Measurements from ENCODE around the gene RSRC1. TPM values are rescaled to one million over a fixed set of nuclear protein-coding genes. Genes with fewer than 3 reads are reported as not detected.

RSRC1 gene
- total RNA-seq, 1 donor from 2014 or later, result 46.9 TPM

DNA sequence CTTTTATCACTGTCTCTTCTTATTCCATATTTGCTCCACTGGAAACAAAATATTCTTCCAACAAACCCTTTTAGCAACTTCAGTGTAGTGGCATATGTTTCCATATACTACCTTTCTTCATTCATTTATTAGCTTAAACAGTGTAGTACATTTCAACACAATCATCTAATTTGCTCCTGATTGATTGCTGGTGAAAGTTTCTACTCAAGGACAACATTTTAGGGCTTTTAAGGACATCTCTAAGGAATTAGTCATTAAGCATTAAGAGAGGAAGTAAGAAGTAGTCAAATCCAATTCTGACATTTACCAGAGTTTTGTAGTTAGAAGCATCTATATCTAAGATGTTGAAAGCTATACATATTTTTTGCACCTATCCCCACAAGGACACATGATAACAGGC lies 55.8 kb downstream of the RSRC1 start:
- intact Hi-C loops (cut with micrococcal nuclease), result no loop called here

DNA sequence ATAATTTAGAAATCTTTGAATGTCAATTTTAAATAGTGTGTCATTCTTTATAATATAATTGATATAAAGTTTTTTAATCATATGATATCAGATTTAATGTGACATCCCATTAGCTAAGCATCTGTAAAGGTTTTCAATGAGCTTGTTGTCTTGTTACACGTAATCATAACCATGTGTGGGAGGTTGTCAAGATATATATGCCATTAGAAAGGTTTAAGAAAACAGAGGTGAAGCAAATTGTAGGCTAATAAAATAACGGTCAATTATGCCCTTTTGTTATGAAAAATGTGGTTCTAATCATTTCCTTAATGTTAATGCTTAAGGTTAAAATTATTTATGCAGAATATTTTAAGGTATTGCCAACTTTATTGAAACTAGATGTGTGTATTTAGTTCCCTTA lies 56.3 kb downstream of the RSRC1 start:
- H3K4me1 Mint-ChIP-seq (ENCODE audit: low read depth), result peaks cover 7% of the 10 kb centered on the region
- no peak overlapping the region for H3K4me3 Mint-ChIP-seq (ENCODE audit: low read depth)
- no peaks in the 10 kb centered on the region for H3K27me3 Mint-ChIP-seq (ENCODE audit: low read depth)
- H3K9me3 Mint-ChIP-seq, result no peaks in the 10 kb centered on the region
- H3K27ac Mint-ChIP-seq, result no peak overlapping the region
- intact Hi-C loops (cut with micrococcal nuclease), result no loop called here
- DNase-seq (ENCODE audit: low spot score), result no peak
- H3K36me3 Mint-ChIP-seq (ENCODE audit: low read depth), result peaks cover 12% of the 10 kb centered on the region

More for the DNA sequence above, 55.8 kb downstream of the RSRC1 start:
- H3K4me3 Mint-ChIP-seq (ENCODE audit: low read depth), result no peak overlapping the region
- H3K36me3 Mint-ChIP-seq (ENCODE audit: low read depth), result peaks cover 13% of the 10 kb centered on the region
- no peaks in the 10 kb centered on the region for H3K27me3 Mint-ChIP-seq (ENCODE audit: low read depth)
- H3K4me1 Mint-ChIP-seq (ENCODE audit: low read depth), result peaks cover 7% of the 10 kb centered on the region
- no peaks in the 10 kb centered on the region for H3K9me3 Mint-ChIP-seq
- no peak for DNase-seq (ENCODE audit: low spot score)
- H3K27ac Mint-ChIP-seq, result no peak overlapping the region

DNA sequence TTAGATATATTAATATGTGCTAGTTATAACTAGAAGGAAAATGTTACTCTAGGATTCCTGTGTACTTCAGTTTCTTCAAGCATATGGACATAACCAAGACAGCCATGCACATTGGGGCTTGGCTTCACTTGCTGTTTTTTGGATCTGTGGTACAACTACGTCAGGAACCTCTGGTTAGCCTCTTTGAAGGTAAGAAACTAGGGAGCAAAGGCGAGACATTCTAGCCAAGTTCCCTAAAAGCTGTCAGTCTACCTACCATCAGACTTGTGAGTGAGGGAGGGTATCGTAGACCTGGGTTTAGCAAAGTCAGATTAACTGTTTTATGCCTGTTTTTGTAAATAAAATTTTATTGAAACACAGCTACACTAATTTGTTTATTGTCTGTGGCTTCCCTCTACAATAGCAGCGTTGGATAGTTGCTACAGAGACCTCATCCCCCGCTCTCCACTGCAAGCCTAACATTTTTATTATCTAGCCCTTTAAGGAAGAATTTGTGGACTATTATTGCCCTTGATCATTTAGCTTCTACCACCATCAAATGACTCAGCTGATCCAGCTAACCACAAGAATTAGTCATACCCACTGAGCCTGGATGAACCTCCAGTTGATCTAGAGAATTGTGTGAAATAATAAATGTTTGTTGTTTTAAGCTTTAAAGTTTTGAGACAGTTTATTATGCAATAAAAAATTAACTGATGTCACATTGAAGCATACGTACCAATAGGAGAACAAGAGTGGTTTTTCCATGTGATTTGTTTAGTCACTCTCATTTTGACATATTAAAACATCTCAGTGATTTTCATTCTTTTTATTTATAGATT lies 58.1 kb downstream of the RSRC1 start:
- H3K27ac Mint-ChIP-seq, result no peak overlapping the region
- H3K27me3 Mint-ChIP-seq (ENCODE audit: low read depth), result no peaks in the 10 kb centered on the region
- peaks cover 12% of the 10 kb centered on the region for H3K36me3 Mint-ChIP-seq (ENCODE audit: low read depth)
- H3K4me1 Mint-ChIP-seq (ENCODE audit: low read depth), result peaks cover 7% of the 10 kb centered on the region
- no peak overlapping the region for H3K4me3 Mint-ChIP-seq (ENCODE audit: low read depth)
- intact Hi-C loops (cut with micrococcal nuclease), result loop anchor here (2.0 kb wide), 1 partner anchor 57 kb away; the partner anchor contains the start of gene RSRC1
- no peak for DNase-seq (ENCODE audit: low spot score)
- no peaks in the 10 kb centered on the region for H3K9me3 Mint-ChIP-seq

DNA sequence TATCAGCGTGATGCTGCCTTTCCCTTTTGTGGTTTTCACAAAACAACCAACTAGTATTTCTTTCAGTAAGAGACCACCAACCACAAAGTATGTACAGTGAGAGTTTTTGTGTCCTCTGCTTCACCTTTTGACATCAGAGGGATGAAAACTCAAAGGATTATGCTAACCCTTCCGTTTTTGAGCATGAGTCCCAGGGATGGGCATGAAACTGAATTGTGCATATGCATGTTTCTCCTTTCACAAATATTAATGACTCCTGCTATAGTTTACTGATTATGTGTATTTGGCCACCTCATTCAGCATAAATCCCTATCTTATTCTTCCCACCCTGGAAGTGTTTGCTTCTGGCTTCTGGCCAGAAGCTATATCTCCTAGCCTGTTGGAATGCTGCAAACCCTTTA lies 59.2 kb downstream of the RSRC1 start:
- intact Hi-C loops (cut with micrococcal nuclease), result loop anchor here (2.0 kb wide), 1 partner anchor 58 kb away; the partner anchor contains the start of gene RSRC1
- H3K4me1 Mint-ChIP-seq (ENCODE audit: low read depth), result peaks cover 7% of the 10 kb centered on the region
- no peak for DNase-seq (ENCODE audit: low spot score)
- H3K9me3 Mint-ChIP-seq, result no peaks in the 10 kb centered on the region
- H3K36me3 Mint-ChIP-seq (ENCODE audit: low read depth), result peaks cover 12% of the 10 kb centered on the region
- H3K27me3 Mint-ChIP-seq (ENCODE audit: low read depth), result no peaks in the 10 kb centered on the region
- H3K27ac Mint-ChIP-seq, result no peak overlapping the region
- no peak overlapping the region for H3K4me3 Mint-ChIP-seq (ENCODE audit: low read depth)

DNA sequence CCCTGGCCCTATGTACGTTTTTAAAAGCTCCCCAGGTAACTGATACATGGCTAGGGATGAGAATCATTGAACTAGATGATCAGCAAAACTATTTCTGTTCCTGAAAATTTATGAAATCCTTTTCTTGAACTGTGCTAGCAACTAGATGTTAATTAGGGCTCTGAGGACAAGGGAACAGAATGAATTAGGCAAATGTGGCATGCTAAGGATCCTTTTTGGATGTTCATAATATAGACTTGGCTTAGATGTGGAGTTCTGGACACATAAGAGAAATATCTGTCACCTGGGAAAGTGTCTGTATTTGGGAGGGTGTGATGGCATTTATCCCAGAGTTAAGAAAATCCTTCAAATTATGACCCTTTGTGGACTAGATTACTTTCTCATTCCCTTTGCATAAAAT lies 71.2 kb downstream of the RSRC1 start:
- Mint-ChIP-seq H3K4me3 (ENCODE audit: low read depth) (no peak overlapping the region), H3K36me3 (ENCODE audit: low read depth) (peaks cover 6% of the 10 kb centered on the region), H3K4me1 (ENCODE audit: low read depth) (no peaks in the 10 kb centered on the region), H3K27ac (no peak overlapping the region), H3K9me3 (no peaks in the 10 kb centered on the region), H3K27me3 (ENCODE audit: low read depth) (no peaks in the 10 kb centered on the region)
- no peak for DNase-seq (ENCODE audit: low spot score)
- intact Hi-C loops (cut with micrococcal nuclease), result no loop called here

DNA sequence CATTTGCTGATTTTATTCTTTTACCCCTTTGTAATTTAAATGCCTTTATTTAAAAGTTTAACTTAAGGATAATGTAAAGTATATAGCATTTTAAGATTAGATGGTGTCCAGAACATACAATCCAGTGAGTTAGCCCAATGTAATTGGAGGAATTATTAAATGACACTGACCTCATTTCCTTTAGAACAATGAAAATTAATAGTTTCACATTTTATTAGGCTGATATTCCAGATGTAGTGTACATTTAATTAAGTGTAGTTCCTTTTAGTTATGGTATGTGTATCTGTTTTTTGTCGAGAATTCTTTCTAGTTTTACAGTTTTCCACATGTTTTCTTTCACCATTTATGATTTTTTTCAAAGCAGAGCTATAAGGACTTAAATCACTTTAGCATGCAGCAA lies 75.8 kb downstream of the RSRC1 start:
- DNase-seq (ENCODE audit: low spot score), result no peak
- H3K4me3 Mint-ChIP-seq (ENCODE audit: low read depth), result no peak overlapping the region
- H3K27ac Mint-ChIP-seq, result no peak overlapping the region
- no peaks in the 10 kb centered on the region for H3K27me3 Mint-ChIP-seq (ENCODE audit: low read depth)
- intact Hi-C loops (cut with micrococcal nuclease), result no loop called here
- no peaks in the 10 kb centered on the region for H3K9me3 Mint-ChIP-seq
- no peaks in the 10 kb centered on the region for H3K36me3 Mint-ChIP-seq (ENCODE audit: low read depth)
- H3K4me1 Mint-ChIP-seq (ENCODE audit: low read depth), result no peaks in the 10 kb centered on the region

DNA sequence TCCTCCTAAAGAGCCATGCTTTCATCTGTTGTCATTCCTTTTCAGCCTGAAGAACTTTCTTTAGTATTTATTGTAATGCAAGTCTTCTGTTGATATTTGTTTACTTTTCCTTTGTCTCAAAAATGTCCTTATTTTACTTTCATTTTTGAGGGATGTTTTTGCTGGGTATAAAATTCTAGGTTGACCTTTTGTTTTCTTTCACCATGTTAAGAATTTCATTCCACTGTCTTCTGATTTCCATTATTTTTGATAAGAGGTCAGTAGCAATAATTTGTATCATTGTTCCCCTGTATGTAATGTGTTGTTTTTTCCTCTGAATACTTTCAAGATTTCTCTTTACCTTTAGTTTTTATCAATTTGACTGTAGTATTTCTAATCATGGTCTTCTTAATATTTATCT lies 91.1 kb downstream of the RSRC1 start:
- H3K9me3 Mint-ChIP-seq, result peaks cover 40% of the 10 kb centered on the region
- DNase-seq (ENCODE audit: low spot score), result no peak
- peaks cover 43% of the 10 kb centered on the region for H3K36me3 Mint-ChIP-seq (ENCODE audit: low read depth)
- peaks cover 1% of the 10 kb centered on the region for H3K4me1 Mint-ChIP-seq (ENCODE audit: low read depth)
- intact Hi-C loops (cut with micrococcal nuclease), result no loop called here
- H3K27ac Mint-ChIP-seq, result no peak overlapping the region
- H3K27me3 Mint-ChIP-seq (ENCODE audit: low read depth), result no peaks in the 10 kb centered on the region
- H3K4me3 Mint-ChIP-seq (ENCODE audit: low read depth), result no peak overlapping the region

DNA sequence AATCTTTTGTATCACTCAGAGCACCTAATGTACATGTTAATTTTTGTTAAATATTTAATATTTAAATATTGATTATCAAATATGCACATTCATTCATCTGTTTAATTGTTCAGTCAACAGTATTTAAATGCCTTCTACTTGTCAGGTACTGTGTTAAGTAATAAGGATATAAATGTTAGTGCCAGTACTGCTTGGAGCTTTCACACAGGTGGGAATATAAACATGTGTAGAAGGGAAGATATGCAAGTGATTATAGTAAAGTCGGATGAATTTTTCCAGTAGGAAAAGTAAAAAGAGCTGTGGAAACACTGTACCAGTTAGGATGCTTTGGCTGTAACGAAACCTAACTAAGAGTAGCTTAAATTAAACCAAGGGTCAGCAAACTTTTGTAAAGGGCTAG lies 95.4 kb downstream of the RSRC1 start:
- DNase-seq (ENCODE audit: low spot score), result no peak
- peaks cover 15% of the 10 kb centered on the region for H3K9me3 Mint-ChIP-seq
- peaks cover 26% of the 10 kb centered on the region for H3K36me3 Mint-ChIP-seq (ENCODE audit: low read depth)
- intact Hi-C loops (cut with micrococcal nuclease), result no loop called here
- no peak overlapping the region for H3K4me3 Mint-ChIP-seq (ENCODE audit: low read depth)
- peaks cover 4% of the 10 kb centered on the region for H3K4me1 Mint-ChIP-seq (ENCODE audit: low read depth)
- H3K27me3 Mint-ChIP-seq (ENCODE audit: low read depth), result no peaks in the 10 kb centered on the region
- H3K27ac Mint-ChIP-seq, result no peak overlapping the region

DNA sequence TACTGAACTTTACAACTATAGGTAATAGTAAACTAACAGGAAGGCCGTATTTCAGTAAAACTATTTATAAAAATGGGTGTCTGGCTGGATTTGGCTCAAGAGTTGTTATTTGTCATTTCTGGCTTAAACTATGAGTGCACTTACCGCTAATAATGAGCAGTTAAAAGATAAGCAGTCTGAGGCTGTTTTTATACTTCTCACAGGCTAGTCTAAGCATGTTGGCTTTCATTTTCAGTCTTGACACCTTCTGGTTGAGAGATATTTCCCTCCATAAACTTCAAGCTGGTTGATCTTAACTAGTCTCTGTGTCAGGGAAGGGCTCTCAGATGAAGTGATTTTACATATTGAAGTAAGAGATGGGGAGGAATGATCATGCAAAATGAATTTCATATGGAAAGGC lies 96.1 kb downstream of the RSRC1 start:
- Mint-ChIP-seq H3K9me3 (peaks cover 8% of the 10 kb centered on the region), H3K36me3 (ENCODE audit: low read depth) (peaks cover 20% of the 10 kb centered on the region), H3K27me3 (ENCODE audit: low read depth) (no peaks in the 10 kb centered on the region), H3K27ac (no peak overlapping the region), H3K4me1 (ENCODE audit: low read depth) (peaks cover 4% of the 10 kb centered on the region), H3K4me3 (ENCODE audit: low read depth) (no peak overlapping the region)
- DNase-seq (ENCODE audit: low spot score), result no peak
- intact Hi-C loops (cut with micrococcal nuclease), result no loop called here

DNA sequence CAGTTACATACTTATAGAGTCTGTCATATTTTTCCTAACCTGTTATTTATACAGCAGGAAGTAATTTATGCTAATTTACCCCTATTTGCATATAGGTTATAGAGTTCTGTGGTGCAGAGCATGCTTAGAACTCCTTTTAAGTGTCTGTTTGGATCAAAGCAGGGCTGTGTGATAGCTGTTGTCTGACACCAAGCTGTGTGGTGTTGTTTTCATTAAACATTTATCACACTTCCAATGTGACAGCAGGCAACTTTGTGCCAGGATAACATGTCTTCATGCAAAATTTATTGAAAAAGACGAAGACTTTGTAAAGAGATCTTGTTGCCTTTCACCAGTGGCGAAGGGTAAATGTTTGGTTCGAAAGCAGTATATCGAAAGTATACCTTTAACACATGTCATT lies 100.2 kb downstream of the RSRC1 start:
- H3K4me1 Mint-ChIP-seq (ENCODE audit: low read depth), result peaks cover 4% of the 10 kb centered on the region
- H3K9me3 Mint-ChIP-seq, result no peaks in the 10 kb centered on the region
- no peak for DNase-seq (ENCODE audit: low spot score)
- H3K4me3 Mint-ChIP-seq (ENCODE audit: low read depth), result no peak overlapping the region
- H3K36me3 Mint-ChIP-seq (ENCODE audit: low read depth), result peaks cover 3% of the 10 kb centered on the region
- no peak overlapping the region for H3K27ac Mint-ChIP-seq
- intact Hi-C loops (cut with micrococcal nuclease), result no loop called here
- H3K27me3 Mint-ChIP-seq (ENCODE audit: low read depth), result no peaks in the 10 kb centered on the region

DNA sequence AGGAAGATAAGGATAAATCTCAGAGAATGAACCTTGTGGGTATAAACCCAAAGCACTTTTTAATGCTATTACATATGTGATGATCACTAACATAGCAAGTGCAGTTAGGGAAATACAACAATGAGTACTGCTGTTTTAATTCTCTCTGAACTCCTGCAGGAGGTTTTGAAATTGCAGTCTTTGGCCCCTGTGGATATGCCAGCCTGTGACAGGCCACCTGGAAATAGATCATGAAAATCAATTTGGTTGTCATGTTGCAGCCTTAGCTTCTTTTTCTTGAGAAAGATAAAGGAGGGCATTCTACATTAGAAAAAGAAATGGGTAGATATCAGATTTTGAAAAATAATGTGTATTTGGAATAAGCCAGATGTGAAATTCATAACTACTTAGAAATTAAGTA lies 103.6 kb downstream of the RSRC1 start:
- H3K4me3 Mint-ChIP-seq (ENCODE audit: low read depth), result no peak overlapping the region
- H3K4me1 Mint-ChIP-seq (ENCODE audit: low read depth), result no peaks in the 10 kb centered on the region
- no peak overlapping the region for H3K27ac Mint-ChIP-seq
- no peaks in the 10 kb centered on the region for H3K27me3 Mint-ChIP-seq (ENCODE audit: low read depth)
- DNase-seq (ENCODE audit: low spot score), result no peak
- H3K9me3 Mint-ChIP-seq, result no peaks in the 10 kb centered on the region
- intact Hi-C loops (cut with micrococcal nuclease), result no loop called here
- peaks cover 6% of the 10 kb centered on the region for H3K36me3 Mint-ChIP-seq (ENCODE audit: low read depth)

DNA sequence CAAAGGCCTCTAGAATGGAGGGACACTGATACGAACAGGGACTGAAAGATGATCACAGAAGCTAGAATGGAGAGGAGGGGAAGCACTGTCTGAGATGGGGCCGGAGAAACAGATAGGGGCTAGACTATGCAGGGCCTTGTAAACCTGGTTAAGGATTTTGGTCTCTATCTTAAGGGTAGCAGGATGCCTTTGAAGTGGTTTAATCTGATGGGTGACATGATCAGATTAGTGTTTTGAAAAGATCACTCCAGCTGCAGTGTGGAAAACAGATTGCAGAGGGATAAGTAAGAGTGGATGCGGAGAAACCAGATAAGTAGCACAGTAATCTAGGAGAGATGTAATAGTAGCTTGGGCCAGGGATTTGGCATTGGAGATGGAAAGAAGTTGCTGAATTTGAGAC lies 108.1 kb downstream of the RSRC1 start:
- H3K27me3 Mint-ChIP-seq (ENCODE audit: low read depth), result no peaks in the 10 kb centered on the region
- no peaks in the 10 kb centered on the region for H3K4me1 Mint-ChIP-seq (ENCODE audit: low read depth)
- intact Hi-C loops (cut with micrococcal nuclease), result no loop called here
- peaks cover 3% of the 10 kb centered on the region for H3K36me3 Mint-ChIP-seq (ENCODE audit: low read depth)
- DNase-seq (ENCODE audit: low spot score), result no peak
- no peak overlapping the region for H3K27ac Mint-ChIP-seq
- no peaks in the 10 kb centered on the region for H3K9me3 Mint-ChIP-seq
- no peak overlapping the region for H3K4me3 Mint-ChIP-seq (ENCODE audit: low read depth)

DNA sequence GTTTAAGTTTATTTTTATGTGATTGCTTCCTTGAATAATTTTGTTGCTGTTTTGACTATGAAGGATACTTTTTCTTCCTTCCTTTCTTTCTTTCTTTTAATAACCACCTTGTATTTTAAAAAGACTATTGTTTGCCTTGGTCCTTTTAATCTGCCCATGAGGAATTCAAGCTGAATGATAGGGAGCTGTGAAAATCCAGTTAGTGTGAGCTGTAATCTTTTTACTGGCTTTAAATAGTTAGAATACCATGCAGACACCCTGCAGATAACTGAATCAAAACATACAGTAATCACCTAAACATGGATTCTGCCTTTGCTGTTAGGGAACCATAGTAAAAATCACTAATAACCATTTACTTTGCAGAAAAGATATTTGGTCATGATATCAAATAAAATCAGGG lies 110.7 kb downstream of the RSRC1 start:
- DNase-seq (ENCODE audit: low spot score), result no peak
- Mint-ChIP-seq H3K27me3 (ENCODE audit: low read depth) (no peaks in the 10 kb centered on the region), H3K27ac (no peak overlapping the region), H3K9me3 (no peaks in the 10 kb centered on the region), H3K36me3 (ENCODE audit: low read depth) (peaks cover 3% of the 10 kb centered on the region), H3K4me3 (ENCODE audit: low read depth) (no peak overlapping the region), H3K4me1 (ENCODE audit: low read depth) (no peaks in the 10 kb centered on the region)
- intact Hi-C loops (cut with micrococcal nuclease), result no loop called here
